Measurements from ENCODE around the gene FHIT. TPM values are rescaled to one million over a fixed set of nuclear protein-coding genes. Genes with fewer than 3 reads are reported as not detected.

Gene FHIT
- total and polyA plus RNA-seq, 4 donors, result 2.1 to 14.7 (median 6.6) TPM

DNA sequence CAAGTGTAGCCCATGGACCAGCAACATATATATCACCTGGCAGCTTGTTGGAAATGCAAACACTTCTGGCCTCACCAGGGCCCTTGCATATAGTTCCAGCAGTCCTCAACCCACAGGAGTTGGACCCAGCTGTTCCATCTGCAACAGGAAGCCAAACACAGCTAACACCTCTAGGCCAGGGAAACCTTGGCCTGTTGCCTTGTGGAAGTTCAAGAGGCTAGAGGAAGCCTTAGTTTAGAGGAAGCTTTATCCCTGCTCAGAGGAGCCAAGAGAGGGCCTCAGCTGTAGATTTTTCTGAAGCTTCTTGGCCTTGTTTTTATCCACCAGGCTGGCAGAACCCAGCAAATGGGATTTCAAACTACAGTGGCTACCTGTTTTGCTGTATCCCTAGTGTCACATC is 11.4 kb downstream of the FHIT start:
- Histone ChIP-seq H3K9me3 (ENCODE audit: control insufficient read depth in 4 of 4, low read length in 3 of 4) (no peaks in the 10 kb centered on the region), H3K27me3 (ENCODE audit: control insufficient read depth in 4 of 4, insufficient read depth in 4 of 4, low read length in 3 of 4) (no peaks in the 10 kb centered on the region), H3K4me3 (ENCODE audit: low read depth in 1 of 3, low read length in 3 of 3) (no peak overlapping the region), H3K36me3 (ENCODE audit: control insufficient read depth in 4 of 4, insufficient read depth in 3 of 4, low read depth in 1 of 4, low read length in 3 of 4) (peaks cover 0 to 3% (median 0%) of the 10 kb centered on the region in 4 donors), H3K27ac (ENCODE audit: low read depth in 1 of 2, low read length in 2 of 2) (no peak overlapping the region), H3K4me1 (ENCODE audit: control insufficient read depth in 4 of 4, insufficient read depth in 4 of 4, low read length in 3 of 4) (peaks cover 0 to 3% (median under 1%) of the 10 kb centered on the region in 4 donors), H3K9ac (ENCODE audit: low read depth in 1 of 2, low read length in 2 of 2) (no peak overlapping the region)
- no peak for DNase-seq (ENCODE audit: low spot score)
- TF ChIP-seq NR2F2 (IDR thresholded peaks at IDR 0.05) (peak; percentile 83), FOXA1 (IDR thresholded peaks at IDR 0.05) (no peak), TAF1 (conservative IDR thresholded peaks at IDR 0.05) (no peak), GABPA (IDR thresholded peaks at IDR 0.05 in 1 of 2, conservative IDR thresholded peaks at IDR 0.05 in 1 of 2) (no peak)
- TF ChIP-seq, protein P1, sequence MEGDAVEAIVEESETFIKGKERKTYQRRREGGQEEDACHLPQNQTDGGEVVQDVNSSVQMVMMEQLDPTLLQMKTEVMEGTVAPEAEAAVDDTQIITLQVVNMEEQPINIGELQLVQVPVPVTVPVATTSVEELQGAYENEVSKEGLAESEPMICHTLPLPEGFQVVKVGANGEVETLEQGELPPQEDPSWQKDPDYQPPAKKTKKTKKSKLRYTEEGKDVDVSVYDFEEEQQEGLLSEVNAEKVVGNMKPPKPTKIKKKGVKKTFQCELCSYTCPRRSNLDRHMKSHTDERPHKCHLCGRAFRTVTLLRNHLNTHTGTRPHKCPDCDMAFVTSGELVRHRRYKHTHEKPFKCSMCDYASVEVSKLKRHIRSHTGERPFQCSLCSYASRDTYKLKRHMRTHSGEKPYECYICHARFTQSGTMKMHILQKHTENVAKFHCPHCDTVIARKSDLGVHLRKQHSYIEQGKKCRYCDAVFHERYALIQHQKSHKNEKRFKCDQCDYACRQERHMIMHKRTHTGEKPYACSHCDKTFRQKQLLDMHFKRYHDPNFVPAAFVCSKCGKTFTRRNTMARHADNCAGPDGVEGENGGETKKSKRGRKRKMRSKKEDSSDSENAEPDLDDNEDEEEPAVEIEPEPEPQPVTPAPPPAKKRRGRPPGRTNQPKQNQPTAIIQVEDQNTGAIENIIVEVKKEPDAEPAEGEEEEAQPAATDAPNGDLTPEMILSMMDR (IDR thresholded peaks at IDR 0.05; ENCODE audit: low read depth, low read length, missing input control), result no peak
- TF ChIP-seq, protein P2, sequence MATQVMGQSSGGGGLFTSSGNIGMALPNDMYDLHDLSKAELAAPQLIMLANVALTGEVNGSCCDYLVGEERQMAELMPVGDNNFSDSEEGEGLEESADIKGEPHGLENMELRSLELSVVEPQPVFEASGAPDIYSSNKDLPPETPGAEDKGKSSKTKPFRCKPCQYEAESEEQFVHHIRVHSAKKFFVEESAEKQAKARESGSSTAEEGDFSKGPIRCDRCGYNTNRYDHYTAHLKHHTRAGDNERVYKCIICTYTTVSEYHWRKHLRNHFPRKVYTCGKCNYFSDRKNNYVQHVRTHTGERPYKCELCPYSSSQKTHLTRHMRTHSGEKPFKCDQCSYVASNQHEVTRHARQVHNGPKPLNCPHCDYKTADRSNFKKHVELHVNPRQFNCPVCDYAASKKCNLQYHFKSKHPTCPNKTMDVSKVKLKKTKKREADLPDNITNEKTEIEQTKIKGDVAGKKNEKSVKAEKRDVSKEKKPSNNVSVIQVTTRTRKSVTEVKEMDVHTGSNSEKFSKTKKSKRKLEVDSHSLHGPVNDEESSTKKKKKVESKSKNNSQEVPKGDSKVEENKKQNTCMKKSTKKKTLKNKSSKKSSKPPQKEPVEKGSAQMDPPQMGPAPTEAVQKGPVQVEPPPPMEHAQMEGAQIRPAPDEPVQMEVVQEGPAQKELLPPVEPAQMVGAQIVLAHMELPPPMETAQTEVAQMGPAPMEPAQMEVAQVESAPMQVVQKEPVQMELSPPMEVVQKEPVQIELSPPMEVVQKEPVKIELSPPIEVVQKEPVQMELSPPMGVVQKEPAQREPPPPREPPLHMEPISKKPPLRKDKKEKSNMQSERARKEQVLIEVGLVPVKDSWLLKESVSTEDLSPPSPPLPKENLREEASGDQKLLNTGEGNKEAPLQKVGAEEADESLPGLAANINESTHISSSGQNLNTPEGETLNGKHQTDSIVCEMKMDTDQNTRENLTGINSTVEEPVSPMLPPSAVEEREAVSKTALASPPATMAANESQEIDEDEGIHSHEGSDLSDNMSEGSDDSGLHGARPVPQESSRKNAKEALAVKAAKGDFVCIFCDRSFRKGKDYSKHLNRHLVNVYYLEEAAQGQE (IDR thresholded peaks at IDR 0.05), result no peak

DNA sequence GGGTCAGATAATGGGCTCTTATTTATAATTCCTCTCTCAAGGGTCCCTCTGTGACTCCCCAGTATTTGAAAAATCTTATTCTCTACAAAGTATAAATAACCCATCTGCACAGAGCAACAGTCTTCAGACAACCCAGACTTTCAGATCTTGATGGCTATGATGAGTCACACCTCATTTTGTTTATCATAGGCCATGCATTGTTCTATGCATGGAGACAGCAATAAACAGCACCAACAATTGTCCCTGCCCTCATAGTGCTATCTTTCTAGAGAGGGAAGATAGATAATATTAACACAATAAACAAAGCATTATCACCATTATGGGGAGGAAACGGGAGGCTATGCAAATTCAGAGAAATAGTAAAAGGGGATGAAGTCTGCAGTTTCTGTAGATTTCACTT is 13.4 kb downstream of the FHIT start:
- H3K27me3 ChIP-seq (ENCODE audit: control insufficient read depth in 4 of 4, insufficient read depth in 4 of 4, low read length in 3 of 4), result no peaks in the 10 kb centered on the region
- peaks cover 0 to 3% (median 0%) of the 10 kb centered on the region in 4 donors for H3K36me3 ChIP-seq (ENCODE audit: control insufficient read depth in 4 of 4, insufficient read depth in 3 of 4, low read depth in 1 of 4, low read length in 3 of 4)
- 79% methylated on average over 1 of the region's 1 CpG for WGBS
- no peak for TF ChIP-seq EGR1 (IDR thresholded peaks at IDR 0.05; ENCODE audit: low read depth in 2 of 2)
- TF ChIP-seq, protein P3, sequence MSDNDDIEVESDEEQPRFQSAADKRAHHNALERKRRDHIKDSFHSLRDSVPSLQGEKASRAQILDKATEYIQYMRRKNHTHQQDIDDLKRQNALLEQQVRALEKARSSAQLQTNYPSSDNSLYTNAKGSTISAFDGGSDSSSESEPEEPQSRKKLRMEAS (IDR thresholded peaks at IDR 0.05), result no peak
- TF ChIP-seq HNF4A (conservative IDR thresholded peaks at IDR 0.05), result no peak
- TF ChIP-seq YY1 (IDR thresholded peaks at IDR 0.05), result no peak
- no peak for TF ChIP-seq GABPA (IDR thresholded peaks at IDR 0.05 in 1 of 2, conservative IDR thresholded peaks at IDR 0.05 in 1 of 2)
- TF ChIP-seq TAF1 (conservative IDR thresholded peaks at IDR 0.05), result no peak
- no peaks in the 10 kb centered on the region for H3K9me3 ChIP-seq (ENCODE audit: control insufficient read depth in 4 of 4, low read length in 3 of 4)
- H3K27ac ChIP-seq (ENCODE audit: low read depth in 1 of 2, low read length in 2 of 2), result no peak overlapping the region
- no peak for DNase-seq (ENCODE audit: low spot score)
- no peak overlapping the region for H3K4me3 ChIP-seq (ENCODE audit: low read depth in 1 of 3, low read length in 3 of 3)
- peaks cover 0 to 3% (median under 1%) of the 10 kb centered on the region in 4 donors for H3K4me1 ChIP-seq (ENCODE audit: control insufficient read depth in 4 of 4, insufficient read depth in 4 of 4, low read length in 3 of 4)
- no peak overlapping the region for H3K9ac ChIP-seq (ENCODE audit: low read depth in 1 of 2, low read length in 2 of 2)

DNA sequence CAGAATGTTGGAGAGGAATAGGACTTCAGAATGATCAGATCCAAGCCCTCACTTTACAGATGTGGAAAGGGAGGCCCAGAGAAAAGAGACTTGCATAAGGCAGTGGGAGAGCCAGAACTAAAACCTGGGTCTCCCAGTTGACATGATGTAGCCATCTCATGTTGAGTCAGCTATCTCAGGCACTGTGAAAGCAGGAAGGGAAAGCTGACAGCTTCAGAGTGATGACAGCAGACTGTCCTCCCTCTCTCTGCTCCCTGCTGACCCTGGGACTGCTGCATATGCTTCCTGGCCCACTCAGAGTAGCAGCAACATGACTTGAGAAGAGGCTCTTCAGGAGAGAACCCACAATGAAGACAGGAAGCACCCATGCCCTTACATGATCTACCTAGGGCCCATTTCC is 14.7 kb downstream of the FHIT start:
- H3K4me3 ChIP-seq (ENCODE audit: low read depth in 1 of 3, low read length in 3 of 3), result no peak overlapping the region
- no peaks in the 10 kb centered on the region for H3K9me3 ChIP-seq (ENCODE audit: control insufficient read depth in 4 of 4, low read length in 3 of 4)
- H3K36me3 ChIP-seq (ENCODE audit: control insufficient read depth in 4 of 4, insufficient read depth in 3 of 4, low read depth in 1 of 4, low read length in 3 of 4), result peaks cover 0 to 3% (median 0%) of the 10 kb centered on the region in 4 donors
- no peak overlapping the region for H3K9ac ChIP-seq (ENCODE audit: low read depth in 1 of 2, low read length in 2 of 2)
- no peaks in the 10 kb centered on the region for H3K27me3 ChIP-seq (ENCODE audit: control insufficient read depth in 4 of 4, insufficient read depth in 4 of 4, low read length in 3 of 4)
- no peak for DNase-seq (ENCODE audit: low spot score)
- H3K4me1 ChIP-seq (ENCODE audit: control insufficient read depth in 4 of 4, insufficient read depth in 4 of 4, low read length in 3 of 4), result peaks cover 0 to 3% (median under 1%) of the 10 kb centered on the region in 4 donors
- TF ChIP-seq FOXA1 (IDR thresholded peaks at IDR 0.05), result no peak
- TF ChIP-seq RXRA (IDR thresholded peaks at IDR 0.05), result no peak
- no peak for TF ChIP-seq RAD21 (IDR thresholded peaks at IDR 0.05)
- TF ChIP-seq, protein P2 (IDR thresholded peaks at IDR 0.05), result no peak
- no peak for TF ChIP-seq SP1 (IDR thresholded peaks at IDR 0.05)
- peak; percentile 41 for TF ChIP-seq NR2F2 (IDR thresholded peaks at IDR 0.05)
- TF ChIP-seq YY1 (IDR thresholded peaks at IDR 0.05), result no peak
- no peak for TF ChIP-seq HNF4A (conservative IDR thresholded peaks at IDR 0.05)
- H3K27ac ChIP-seq (ENCODE audit: low read depth in 1 of 2, low read length in 2 of 2), result no peak overlapping the region

All from liver (tissue), 9 donors.